GM18511 (cell line): Measurements from ENCODE around the gene UBN1.

Experiments used
- ATAC-seq: cut with Tn5 transposase; IDR thresholded peaks from one replicate; pipeline ENCODE4 v1.9.1; 2021; ENCODE audit warnings: mild to moderate bottlenecking, moderate library complexity; ENCODE audit not compliant: unreplicated experiment

Gene UBN1

GRCh38 chr16:4855804-4856203, 8.5 kb downstream of the UBN1 start:
- no peak for ATAC-seq

GRCh38 chr16:4859190-4859899, 12.1 kb downstream of the UBN1 start:
- ATAC-seq, result no peak

GRCh38 chr16:4859900-4860255, 12.6 kb downstream of the UBN1 start:
- ATAC-seq, result no peak

GRCh38 chr16:4860727-4861342, 13.6 kb downstream of the UBN1 start:
- ATAC-seq, result no peak

- ATAC-seq, result no peak
These were observed 15.4 kb downstream of the UBN1 start for GRCh38 chr16:4862639-4863038.

GRCh38 chr16:4864728-4865127, 17.4 kb downstream of the UBN1 start:
- no peak for ATAC-seq

GRCh38 chr16:4865231-4865860, 18.1 kb downstream of the UBN1 start:
- ATAC-seq, result no peak

- ATAC-seq, result no peak
These were observed 19.3 kb downstream of the UBN1 start for GRCh38 chr16:4866586-4866985.

GRCh38 chr16:4868026-4868425, 20.7 kb downstream of the UBN1 start:
- ATAC-seq, result no peak

- no peak for ATAC-seq
These were observed 21.3 kb downstream of the UBN1 start for GRCh38 chr16:4868535-4868934.

GRCh38 chr16:4869147-4869805, 22.0 kb downstream of the UBN1 start:
- ATAC-seq, result no peak

GRCh38 chr16:4870138-4870671, 22.9 kb downstream of the UBN1 start:
- no peak for ATAC-seq

- ATAC-seq, result no peak
These were observed 23.8 kb downstream of the UBN1 start for GRCh38 chr16:4871071-4871470.

- no peak for ATAC-seq
These were observed 25.8 kb downstream of the UBN1 start for GRCh38 chr16:4873091-4873490.

- no peak for ATAC-seq
These were observed 27.4 kb downstream of the UBN1 start for GRCh38 chr16:4874666-4875065.

- ATAC-seq, result no peak
These were observed 29.5 kb downstream of the UBN1 start for GRCh38 chr16:4876646-4877379.

GRCh38 chr16:4877380-4877685, 30.1 kb downstream of the UBN1 start:
- ATAC-seq, result no peak

- no peak for ATAC-seq
These were observed 31.8 kb downstream of the UBN1 start for GRCh38 chr16:4879049-4879448.

GRCh38 chr16:4880006-4880580, 32.8 kb downstream of the UBN1 start:
- ATAC-seq, result no peak

- no peak for ATAC-seq
These were observed 34.8 kb downstream of the UBN1 start for GRCh38 chr16:4882000-4882632.
